HEK293 (cell line): ENCODE measurements around the gene DERL2.

Source experiments
- CTCF ChIA-PET: fragments of 350-600 bp; formaldehyde crosslinking; extraction: SDS; loops from one replicate; lab custom pipeline; 2021; ENCODE audit warnings: antibody characterized with exemption; lab: Yijun Ruan, JAX
- POLR2A ChIA-PET: fragments of 300-600 bp; formaldehyde crosslinking; extraction: SDS; loops from one replicate; lab custom pipeline; 2020; ENCODE audit warnings: antibody characterized with exemption, inconsistent platforms; lab: Yijun Ruan, JAX
- H3K27ac ChIP-seq: fragments of 200-500 bp; sonication (Bioruptor generic); 2 replicates; pipeline ENCODE4 v1.5.1; 2014; ENCODE audit warnings: low read depth, low read length, control low read depth, inconsistent platforms; ENCODE audit errors: extremely low read depth
- H3K36me3 ChIP-seq, 2 experiments: fragments of 200-500 bp in 1 of 2; sonication (Bioruptor generic) in 1 of 2; 1 replicate in 1 of 2; 2 replicates in 1 of 2; pipeline ENCODE4 v1.5.1; 2014 to 2017; ENCODE audit warnings: inconsistent platforms in 2 of 2, low read length in 2 of 2; ENCODE audit not compliant: control insufficient read depth in 2 of 2, insufficient read depth in 1 of 2
- H3K4me1 ChIP-seq: fragments of 200-500 bp; sonication (Bioruptor generic); 2 replicates; pipeline ENCODE4 v1.5.1; 2014; ENCODE audit warnings: mild to moderate bottlenecking, low read length, inconsistent platforms; ENCODE audit not compliant: control insufficient read depth, insufficient read depth
- H3K4me3 ChIP-seq: 2 replicates; pipeline ENCODE4 v1.5.1; 2011; ENCODE audit warnings: low read depth, mild to moderate bottlenecking, control low read depth, low read length, moderate library complexity
- H3K9me3 ChIP-seq: fragments of 200-500 bp; sonication (Bioruptor generic); 2 replicates; pipeline ENCODE4 v1.5.1; 2014; ENCODE audit warnings: low read depth, low read length, inconsistent platforms; ENCODE audit not compliant: control insufficient read depth, insufficient read depth
- KLF1 ChIP-seq: fragments of 450-650 bp; formaldehyde crosslinking; IDR thresholded peaks from 2 replicates; pipeline ENCODE4 v1.5.1; 2016; ENCODE audit warnings: missing biosample characterization, missing genetic modification characterization
- MZF1 ChIP-seq: fragments of 450-650 bp; formaldehyde crosslinking; IDR thresholded peaks from 2 replicates; pipeline ENCODE4 v1.5.1; 2017; ENCODE audit warnings: missing biosample characterization, missing genetic modification characterization, borderline replicate concordance
- OVOL3 ChIP-seq: fragments of 450-650 bp; formaldehyde crosslinking; IDR thresholded peaks from 2 replicates; pipeline ENCODE4 v1.5.1; 2016; ENCODE audit warnings: missing biosample characterization, missing genetic modification characterization
- RBAK ChIP-seq: fragments of 450-650 bp; formaldehyde crosslinking; IDR thresholded peaks from 2 replicates; pipeline ENCODE4 v1.5.1; 2016; ENCODE audit warnings: missing biosample characterization, missing genetic modification characterization
- SP2 ChIP-seq: fragments of 450-650 bp; formaldehyde crosslinking; IDR thresholded peaks from 2 replicates; pipeline ENCODE4 v1.5.1; 2016; ENCODE audit warnings: missing biosample characterization, missing genetic modification characterization
- YY1 ChIP-seq: fragments of 450-650 bp; formaldehyde crosslinking; IDR thresholded peaks from 2 replicates; pipeline ENCODE4 v1.5.1; 2018; ENCODE audit warnings: missing biosample characterization, missing genetic modification characterization
- ZBTB20 ChIP-seq: fragments of 450-650 bp; formaldehyde crosslinking; IDR thresholded peaks from 2 replicates; pipeline ENCODE4 v1.5.1; 2016; ENCODE audit warnings: missing biosample characterization, missing genetic modification characterization
- ZBTB7A ChIP-seq: fragments of 450-650 bp; formaldehyde crosslinking; IDR thresholded peaks from 2 replicates; pipeline ENCODE4 v1.5.1; 2016; ENCODE audit warnings: low read depth, missing biosample characterization, missing genetic modification characterization
- ZNF10 ChIP-seq: fragments of 450-650 bp; formaldehyde crosslinking; IDR thresholded peaks from 2 replicates; pipeline ENCODE4 v1.5.1; 2017; ENCODE audit warnings: missing biosample characterization, missing genetic modification characterization
- ZNF112 ChIP-seq: fragments of 450-650 bp; formaldehyde crosslinking; IDR thresholded peaks from 2 replicates; pipeline ENCODE4 v1.5.0; 2017; ENCODE audit warnings: missing biosample characterization, missing genetic modification characterization
- ZNF114 ChIP-seq: fragments of 450-650 bp; formaldehyde crosslinking; IDR thresholded peaks from 2 replicates; pipeline ENCODE4 v1.5.0; 2017; ENCODE audit warnings: missing biosample characterization, missing genetic modification characterization
- ZNF138 ChIP-seq: fragments of 450-650 bp; formaldehyde crosslinking; IDR thresholded peaks from 2 replicates; pipeline ENCODE4 v1.5.1; 2016; ENCODE audit warnings: missing biosample characterization, missing genetic modification characterization, borderline replicate concordance
- ZNF146 ChIP-seq: fragments of 450-650 bp; formaldehyde crosslinking; IDR thresholded peaks from 2 replicates; pipeline ENCODE4 v1.5.1; 2016; ENCODE audit warnings: missing biosample characterization, missing genetic modification characterization
- ZNF157 ChIP-seq: fragments of 450-650 bp; formaldehyde crosslinking; IDR thresholded peaks from 2 replicates; pipeline ENCODE4 v1.5.1; 2016; ENCODE audit warnings: missing biosample characterization, missing genetic modification characterization
- ZNF211 ChIP-seq: fragments of 450-650 bp; formaldehyde crosslinking; IDR thresholded peaks from 2 replicates; pipeline ENCODE4 v1.5.1; 2016; ENCODE audit warnings: low read depth, missing biosample characterization, missing genetic modification characterization
- ZNF223 ChIP-seq: fragments of 450-650 bp; formaldehyde crosslinking; IDR thresholded peaks from 2 replicates; pipeline ENCODE4 v1.5.1; 2016; ENCODE audit warnings: missing biosample characterization, missing genetic modification characterization
- ZNF24 ChIP-seq: fragments of 450-650 bp; formaldehyde crosslinking; IDR thresholded peaks from 2 replicates; pipeline ENCODE4 v1.5.1; 2016; ENCODE audit warnings: missing biosample characterization, missing genetic modification characterization
- ZNF274 ChIP-seq, 2 experiments: fragments of 200-500 bp in 1 of 2; fragments of 450-650 bp in 1 of 2; sonication (Bioruptor generic) in 1 of 2; formaldehyde crosslinking in 1 of 2; IDR thresholded peaks; 2 replicates each; pipeline versions ENCODE4 v1.5.1 to v1.6.1; 2014 to 2016; ENCODE audit warnings: borderline replicate concordance in 1 of 2, inconsistent platforms in 1 of 2, low read length in 1 of 2, missing biosample characterization in 1 of 2, missing genetic modification characterization in 1 of 2
- ZNF302 ChIP-seq: fragments of 450-650 bp; formaldehyde crosslinking; IDR thresholded peaks from 2 replicates; pipeline ENCODE4 v1.5.1; 2016; ENCODE audit warnings: missing biosample characterization, missing genetic modification characterization, low read depth
- ZNF366 ChIP-seq: fragments of 450-650 bp; formaldehyde crosslinking; conservative IDR thresholded peaks from 2 replicates; pipeline ENCODE4 v1.5.1; 2016; ENCODE audit warnings: missing biosample characterization, missing genetic modification characterization
- ZNF37A ChIP-seq: fragments of 450-650 bp; IDR thresholded peaks from 2 replicates; pipeline ENCODE4 v1.5.1; 2018; ENCODE audit warnings: missing biosample characterization, missing genetic modification characterization
- ZNF544 ChIP-seq: fragments of 450-650 bp; formaldehyde crosslinking; IDR thresholded peaks from 2 replicates; pipeline ENCODE4 v1.5.0; 2017; ENCODE audit warnings: missing biosample characterization, missing genetic modification characterization
- TF ChIP-seq, protein P1 (sequence below): fragments of 450-650 bp; formaldehyde crosslinking; IDR thresholded peaks from 2 replicates; pipeline ENCODE4 v1.5.1; 2016; ENCODE audit warnings: missing biosample characterization, missing genetic modification characterization
- TF ChIP-seq, protein P2 (sequence below): fragments of 450-650 bp; formaldehyde crosslinking; IDR thresholded peaks from 2 replicates; pipeline ENCODE4 v1.5.1; 2016; ENCODE audit warnings: missing biosample characterization, missing genetic modification characterization
- TF ChIP-seq, protein P3 (sequence below): fragments of 450-650 bp; formaldehyde crosslinking; IDR thresholded peaks from 2 replicates; pipeline ENCODE4 v1.5.1; 2016; ENCODE audit warnings: missing biosample characterization, missing genetic modification characterization, borderline replicate concordance
- TF ChIP-seq, protein P4 (sequence below): fragments of 450-650 bp; formaldehyde crosslinking; IDR thresholded peaks from 2 replicates; pipeline ENCODE4 v1.5.1; 2016; ENCODE audit warnings: missing biosample characterization, missing genetic modification characterization

The DERL2 gene

DNA sequence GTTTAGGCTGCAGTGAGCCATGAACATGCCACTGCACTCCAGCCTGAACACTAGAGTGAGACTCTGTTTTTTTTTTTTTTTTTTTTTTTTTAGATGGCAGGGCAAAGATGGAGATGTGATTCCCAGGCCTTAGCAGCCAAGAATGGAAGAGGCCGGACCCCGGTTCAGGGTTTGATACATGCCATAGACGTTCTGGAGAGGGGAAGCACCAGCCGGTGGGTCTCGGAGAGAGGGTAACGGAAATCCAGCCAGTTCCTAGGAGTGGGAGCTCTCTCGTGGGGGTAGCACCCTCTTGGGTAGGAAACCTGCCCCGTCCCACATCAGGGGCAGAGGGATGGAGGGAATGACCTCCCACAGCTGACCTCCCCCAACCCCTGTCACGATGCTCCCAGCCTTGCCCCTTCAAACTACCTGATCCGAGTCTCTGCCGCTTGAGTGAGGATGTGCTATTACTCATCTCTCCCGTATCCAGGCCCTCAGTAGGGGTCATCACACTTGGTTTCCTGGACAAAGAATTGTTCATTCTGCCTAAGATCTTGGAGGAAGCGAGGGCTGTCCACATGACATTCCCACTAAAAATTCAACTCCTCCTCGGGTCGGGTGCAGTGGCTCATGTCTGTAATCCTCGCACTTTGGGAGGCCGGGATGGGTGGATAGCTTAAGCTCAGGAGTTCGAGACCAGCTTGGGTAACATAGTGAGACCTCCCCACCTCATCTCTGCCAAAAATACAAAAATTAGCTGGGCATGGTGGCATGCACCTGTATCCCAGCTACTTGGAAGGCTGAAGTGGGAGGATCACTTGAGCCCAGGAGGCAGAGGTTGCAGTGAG, 47.7 kb upstream of the DERL2 start:
- TF ChIP-seq ZNF112 (tag by site-specific recombination) (no peak), RBAK (tag by site-specific recombination) (no peak), KLF1 (no peak), ZNF146 (tag by site-specific recombination) (no peak), ZNF274 (IDR thresholded peaks at IDR 0.05; ENCODE audit: low read length) (no peak), ZNF274 (tag by site-specific recombination; IDR thresholded peaks at IDR 0.05; ENCODE audit: borderline replicate concordance) (no peak), ZNF138 (tag by site-specific recombination) (no peak), ZNF302 (tag by site-specific recombination) (no peak), ZBTB20 (tag by site-specific recombination) (no peak), ZNF37A (tag by site-specific recombination) (no peak), ZNF366 (tag by site-specific recombination) (no peak)
- TF ChIP-seq, protein P1, sequence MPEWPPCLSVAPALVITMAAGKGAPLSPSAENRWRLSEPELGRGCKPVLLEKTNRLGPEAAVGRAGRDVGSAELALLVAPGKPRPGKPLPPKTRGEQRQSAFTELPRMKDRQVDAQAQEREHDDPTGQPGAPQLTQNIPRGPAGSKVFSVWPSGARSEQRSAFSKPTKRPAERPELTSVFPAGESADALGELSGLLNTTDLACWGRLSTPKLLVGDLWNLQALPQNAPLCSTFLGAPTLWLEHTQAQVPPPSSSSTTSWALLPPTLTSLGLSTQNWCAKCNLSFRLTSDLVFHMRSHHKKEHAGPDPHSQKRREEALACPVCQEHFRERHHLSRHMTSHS (tag by site-specific recombination) = no peak
- no peaks in the 10 kb centered on the region for H3K36me3 ChIP-seq
- no peak overlapping the region for H3K4me3 ChIP-seq
- H3K4me1 ChIP-seq = no peaks in the 10 kb centered on the region
- ChIA-PET CTCF (interaction anchor here (0.7 kb wide), 1 partner anchor 55 kb away, joined by 3 read pairs; no protein-coding TSS in a partner anchor), POLR2A (interaction anchor here (0.7 to 1.7 kb wide), 2 partner anchors 41 to 47 kb away, joined by 3 to 7 read pairs; partner anchors contain the start of gene MIS12)
- no peaks in the 10 kb centered on the region for H3K9me3 ChIP-seq
- no peak overlapping the region for H3K27ac ChIP-seq

DNA sequence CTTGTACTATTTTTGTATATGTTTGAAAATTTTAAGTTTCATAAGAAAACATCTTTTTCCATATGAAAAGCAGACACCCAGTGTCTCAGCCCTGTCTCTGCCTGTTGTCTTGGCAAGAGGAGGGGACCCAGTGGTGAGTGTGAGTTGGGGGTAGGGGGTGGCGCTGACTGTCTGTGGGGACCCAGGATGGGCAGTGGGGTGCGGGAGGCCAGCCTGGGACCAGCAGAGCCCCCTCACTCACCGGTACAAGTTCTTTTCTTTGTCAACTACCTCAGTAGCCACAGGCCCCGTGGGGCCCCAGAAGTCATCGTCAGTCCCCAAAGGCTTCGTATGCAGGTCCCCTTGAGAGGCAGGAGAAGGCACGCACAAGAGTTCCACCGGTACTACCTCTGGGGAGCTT, 46.6 kb upstream of the DERL2 start:
- H3K9me3 ChIP-seq = no peaks in the 10 kb centered on the region
- H3K27ac ChIP-seq = no peak overlapping the region
- CTCF ChIA-PET = interaction anchor here (1.2 to 2.3 kb wide), 2 partner anchors 10 to 1489 kb away, joined by 3 to 5 read pairs; no protein-coding TSS in a partner anchor
- TF ChIP-seq, protein P1 (tag by site-specific recombination) = no peak
- TF ChIP-seq OVOL3 (tag by site-specific recombination) = no peak
- no peak for TF ChIP-seq MZF1
- TF ChIP-seq, protein P2, sequence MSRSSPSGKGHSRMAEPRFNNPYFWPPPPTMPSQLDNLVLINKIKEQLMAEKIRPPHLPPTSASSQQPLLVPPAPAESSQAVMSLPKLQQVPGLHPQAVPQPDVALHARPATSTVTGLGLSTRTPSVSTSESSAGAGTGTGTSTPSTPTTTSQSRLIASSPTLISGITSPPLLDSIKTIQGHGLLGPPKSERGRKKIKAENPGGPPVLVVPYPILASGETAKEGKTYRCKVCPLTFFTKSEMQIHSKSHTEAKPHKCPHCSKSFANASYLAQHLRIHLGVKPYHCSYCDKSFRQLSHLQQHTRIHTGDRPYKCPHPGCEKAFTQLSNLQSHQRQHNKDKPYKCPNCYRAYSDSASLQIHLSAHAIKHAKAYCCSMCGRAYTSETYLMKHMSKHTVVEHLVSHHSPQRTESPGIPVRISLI (tag by site-specific recombination) = no peak
- no peak for TF ChIP-seq YY1 (tag by site-specific recombination)
- no peak for TF ChIP-seq ZNF10 (tag by site-specific recombination)
- no peak for TF ChIP-seq ZNF157
- no peak overlapping the region for H3K4me3 ChIP-seq
- POLR2A ChIA-PET = interaction anchor here (1.7 kb wide), 1 partner anchor 46 kb away, joined by 7 read pairs; the partner anchor contains the start of gene MIS12
- no peaks in the 10 kb centered on the region for H3K4me1 ChIP-seq
- no peaks in the 10 kb centered on the region for H3K36me3 ChIP-seq

DNA sequence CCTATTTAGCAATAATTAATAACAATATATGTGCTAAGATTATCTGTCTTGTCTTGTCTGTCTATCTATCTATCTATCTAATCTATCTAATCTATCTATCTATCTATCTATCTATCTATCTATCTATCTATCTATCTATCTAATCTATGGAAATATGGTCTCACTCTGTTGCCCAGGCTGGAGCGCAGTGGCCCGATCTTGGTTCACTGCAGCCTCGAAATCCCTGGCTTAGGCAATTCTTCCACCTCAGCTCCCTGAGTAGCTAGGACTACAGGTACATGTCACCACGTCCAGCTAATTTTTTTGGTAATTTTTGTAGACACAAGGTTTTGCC, 45.1 kb upstream of the DERL2 start:
- peaks cover 8% of the 10 kb centered on the region; the same call in 1 of the 2 replicates for H3K4me1 ChIP-seq
- ChIA-PET CTCF (interaction anchor here (0.7 to 2.3 kb wide), 4 partner anchors 8 to 99 kb away, joined by 3 to 5 read pairs (median 4); no protein-coding TSS in a partner anchor), POLR2A (no interaction called here)
- no peaks in the 10 kb centered on the region for H3K9me3 ChIP-seq
- H3K27ac ChIP-seq = no peak overlapping the region
- no peaks in the 10 kb centered on the region for H3K36me3 ChIP-seq
- H3K4me3 ChIP-seq = no peak overlapping the region
- TF ChIP-seq SP2 (tag by site-specific recombination) (no peak), ZNF211 (tag by site-specific recombination) (no peak), ZNF24 (no peak), ZNF544 (no peak), ZNF114 (tag by site-specific recombination) (no peak), ZNF223 (no peak), ZBTB7A (tag by site-specific recombination) (no peak)
- TF ChIP-seq, protein P3, sequence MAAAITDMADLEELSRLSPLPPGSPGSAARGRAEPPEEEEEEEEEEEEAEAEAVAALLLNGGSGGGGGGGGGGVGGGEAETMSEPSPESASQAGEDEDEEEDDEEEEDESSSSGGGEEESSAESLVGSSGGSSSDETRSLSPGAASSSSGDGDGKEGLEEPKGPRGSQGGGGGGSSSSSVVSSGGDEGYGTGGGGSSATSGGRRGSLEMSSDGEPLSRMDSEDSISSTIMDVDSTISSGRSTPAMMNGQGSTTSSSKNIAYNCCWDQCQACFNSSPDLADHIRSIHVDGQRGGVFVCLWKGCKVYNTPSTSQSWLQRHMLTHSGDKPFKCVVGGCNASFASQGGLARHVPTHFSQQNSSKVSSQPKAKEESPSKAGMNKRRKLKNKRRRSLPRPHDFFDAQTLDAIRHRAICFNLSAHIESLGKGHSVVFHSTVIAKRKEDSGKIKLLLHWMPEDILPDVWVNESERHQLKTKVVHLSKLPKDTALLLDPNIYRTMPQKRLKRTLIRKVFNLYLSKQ (tag by site-specific recombination) = no peak
- TF ChIP-seq, protein P4, sequence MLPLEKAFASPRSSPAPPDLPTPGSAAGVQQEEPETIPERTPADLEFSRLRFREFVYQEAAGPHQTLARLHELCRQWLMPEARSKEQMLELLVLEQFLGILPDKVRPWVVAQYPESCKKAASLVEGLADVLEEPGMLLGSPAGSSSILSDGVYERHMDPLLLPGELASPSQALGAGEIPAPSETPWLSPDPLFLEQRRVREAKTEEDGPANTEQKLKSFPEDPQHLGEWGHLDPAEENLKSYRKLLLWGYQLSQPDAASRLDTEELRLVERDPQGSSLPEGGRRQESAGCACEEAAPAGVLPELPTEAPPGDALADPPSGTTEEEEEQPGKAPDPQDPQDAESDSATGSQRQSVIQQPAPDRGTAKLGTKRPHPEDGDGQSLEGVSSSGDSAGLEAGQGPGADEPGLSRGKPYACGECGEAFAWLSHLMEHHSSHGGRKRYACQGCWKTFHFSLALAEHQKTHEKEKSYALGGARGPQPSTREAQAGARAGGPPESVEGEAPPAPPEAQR (tag by site-specific recombination) = no peak
